Measurements from ENCODE around the gene CNTNAP4.

CNTNAP4 gene

GRCh38 chr16:76243620-76244019, 33.6 kb upstream of the CNTNAP4 start:
- no peak overlapping the region for H3K27ac ChIP-seq

GRCh38 chr16:76246587-76246986, 30.6 kb upstream of the CNTNAP4 start:
- no peak overlapping the region for H3K27ac ChIP-seq
- TF ChIP-seq ZFX (IDR thresholded peaks at IDR 0.05) = no peak
- TF ChIP-seq, protein P1, sequence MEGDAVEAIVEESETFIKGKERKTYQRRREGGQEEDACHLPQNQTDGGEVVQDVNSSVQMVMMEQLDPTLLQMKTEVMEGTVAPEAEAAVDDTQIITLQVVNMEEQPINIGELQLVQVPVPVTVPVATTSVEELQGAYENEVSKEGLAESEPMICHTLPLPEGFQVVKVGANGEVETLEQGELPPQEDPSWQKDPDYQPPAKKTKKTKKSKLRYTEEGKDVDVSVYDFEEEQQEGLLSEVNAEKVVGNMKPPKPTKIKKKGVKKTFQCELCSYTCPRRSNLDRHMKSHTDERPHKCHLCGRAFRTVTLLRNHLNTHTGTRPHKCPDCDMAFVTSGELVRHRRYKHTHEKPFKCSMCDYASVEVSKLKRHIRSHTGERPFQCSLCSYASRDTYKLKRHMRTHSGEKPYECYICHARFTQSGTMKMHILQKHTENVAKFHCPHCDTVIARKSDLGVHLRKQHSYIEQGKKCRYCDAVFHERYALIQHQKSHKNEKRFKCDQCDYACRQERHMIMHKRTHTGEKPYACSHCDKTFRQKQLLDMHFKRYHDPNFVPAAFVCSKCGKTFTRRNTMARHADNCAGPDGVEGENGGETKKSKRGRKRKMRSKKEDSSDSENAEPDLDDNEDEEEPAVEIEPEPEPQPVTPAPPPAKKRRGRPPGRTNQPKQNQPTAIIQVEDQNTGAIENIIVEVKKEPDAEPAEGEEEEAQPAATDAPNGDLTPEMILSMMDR (conservative IDR thresholded peaks at IDR 0.05) = no peak

More at GRCh38 chr16:76243620-76244019, 33.6 kb upstream of the CNTNAP4 start:
- TF ChIP-seq, protein P1 (conservative IDR thresholded peaks at IDR 0.05) = no peak
- no peak for TF ChIP-seq ZFX (IDR thresholded peaks at IDR 0.05)

DNA sequence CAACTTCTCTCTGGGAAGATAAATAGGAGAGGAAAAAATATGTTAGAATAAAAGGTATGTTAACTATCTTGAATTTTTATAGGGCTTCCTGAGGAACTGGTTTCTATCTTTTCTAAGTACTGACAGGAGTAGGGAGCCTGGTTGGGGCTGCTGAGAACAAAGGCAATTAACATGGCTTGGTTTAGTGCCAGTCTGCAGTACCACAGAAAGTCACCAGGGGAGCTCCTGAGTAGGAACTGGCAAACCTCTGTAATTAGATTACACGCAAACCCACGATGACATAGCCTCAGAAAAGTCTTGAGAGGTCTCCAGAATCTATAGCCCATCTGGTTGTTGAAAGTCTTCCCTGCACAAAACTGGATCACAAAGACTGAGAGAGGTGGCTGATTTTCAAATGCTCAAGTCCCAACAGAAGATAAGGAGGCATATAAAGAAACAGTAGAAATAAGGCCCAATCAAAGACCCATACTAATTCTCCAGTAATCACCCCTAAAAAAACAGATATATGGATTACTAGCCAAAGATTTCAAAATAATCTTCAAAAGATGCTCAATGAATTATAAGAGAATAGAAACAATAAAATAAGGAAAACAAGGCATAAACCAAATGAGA, 11.7 kb upstream of the CNTNAP4 start:
- H3K27ac ChIP-seq = no peak overlapping the region
- TF ChIP-seq ZFX (IDR thresholded peaks at IDR 0.05) = no peak
- TF ChIP-seq, protein P1 (conservative IDR thresholded peaks at IDR 0.05) = peak; percentile 78

DNA sequence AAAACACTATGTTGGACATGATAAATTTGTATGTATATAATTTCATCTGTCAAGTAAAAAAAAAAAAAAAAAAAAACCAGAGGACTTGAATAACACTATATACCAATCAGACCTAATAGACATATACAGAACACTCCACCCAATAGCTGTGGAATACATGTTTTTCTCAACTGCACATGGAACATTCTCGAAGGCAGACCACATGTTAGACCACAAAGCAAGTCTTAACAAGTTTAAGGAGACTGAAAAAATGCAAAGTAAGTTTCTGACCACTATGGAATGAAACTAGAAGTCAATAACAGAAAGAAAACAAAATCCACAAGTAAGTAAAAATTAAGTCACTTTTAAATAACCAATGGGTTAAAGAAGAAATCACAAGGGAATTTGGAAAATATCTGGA, 8.4 kb upstream of the CNTNAP4 start:
- TF ChIP-seq, protein P1 (conservative IDR thresholded peaks at IDR 0.05) = no peak
- no peak for TF ChIP-seq ZFX (IDR thresholded peaks at IDR 0.05)
- no peak overlapping the region for H3K27ac ChIP-seq

- TF ChIP-seq, protein P1 (conservative IDR thresholded peaks at IDR 0.05) = no peak
- no peak for TF ChIP-seq ZFX (IDR thresholded peaks at IDR 0.05)
Measured at GRCh38 chr16:76277460-76278030, 344 bp downstream of the CNTNAP4 start.

DNA sequence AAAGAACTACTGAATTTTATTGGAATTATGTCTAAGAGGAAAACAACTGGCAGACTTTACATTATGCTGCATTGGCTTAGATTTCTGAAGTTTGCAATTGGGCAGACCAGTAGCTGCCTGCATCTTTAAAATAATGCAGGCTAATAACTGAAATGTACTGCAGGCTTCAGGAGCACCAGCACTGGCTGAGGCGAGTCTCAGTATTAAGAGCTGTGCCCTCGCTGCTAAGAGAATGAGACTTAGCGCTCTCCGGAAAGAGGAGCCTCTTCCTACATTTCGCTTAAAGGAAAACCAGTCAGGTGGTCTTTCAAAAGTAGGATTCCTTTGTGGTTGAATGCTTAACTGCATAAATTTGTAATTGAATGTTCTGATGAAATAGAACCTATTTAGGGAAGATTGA, 885 bp downstream of the CNTNAP4 start:
- TF ChIP-seq, protein P1 (conservative IDR thresholded peaks at IDR 0.05) = no peak
- no peak for TF ChIP-seq ZFX (IDR thresholded peaks at IDR 0.05)
- no peak overlapping the region for H3K27ac ChIP-seq

More at GRCh38 chr16:76277460-76278030, 344 bp downstream of the CNTNAP4 start:
- no peak overlapping the region for H3K27ac ChIP-seq

DNA sequence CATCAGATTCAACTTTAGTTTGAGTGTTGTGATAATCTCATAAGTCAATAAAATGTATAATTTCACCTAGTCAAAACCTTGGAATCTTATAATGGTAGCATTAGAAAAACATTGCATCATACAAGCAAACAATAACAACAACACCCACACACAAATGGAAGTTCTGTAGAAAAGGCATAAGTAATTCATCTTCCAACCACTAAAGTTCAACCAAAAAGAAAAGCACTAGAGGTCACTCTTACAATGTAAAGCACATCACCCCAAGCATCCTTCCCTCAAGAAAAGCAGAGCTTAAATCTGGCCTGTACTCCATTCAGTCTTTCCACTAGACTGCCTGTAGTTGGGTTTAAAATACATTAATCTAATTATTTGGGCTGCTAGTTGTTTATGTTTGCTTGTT, 1.8 kb downstream of the CNTNAP4 start:
- no peak overlapping the region for H3K27ac ChIP-seq
- TF ChIP-seq, protein P1 (conservative IDR thresholded peaks at IDR 0.05) = peak; percentile 65
- no peak for TF ChIP-seq ZFX (IDR thresholded peaks at IDR 0.05)
